Natural killer cell (primary cell): ENCODE results near the gene AUTS2. TPM values are rescaled to one million over a fixed set of nuclear protein-coding genes. Genes with fewer than 3 reads are reported as not detected.

Experiments
- ATAC-seq, 3 donors: fragments of 150-1000 bp in 2 of 3; fragments of 200-7000 bp in 1 of 3; cut with Tn5 transposase; 1 replicate in 1 of 3; 2 replicates in 2 of 3; pipeline ENCODE4 v1.10.0; 2021; ENCODE audit warnings: mild to moderate bottlenecking in 2 of 3, moderate library complexity in 2 of 3
- DNase-seq, 2 donors: peaks; one replicate each; pipeline versions ENCODE4 v3.0.0 to v3.0.0-alpha.2; 2013 to 2021; ENCODE audit warnings: mixed read lengths in 1 of 2
- H3K27ac ChIP-seq: one replicate; pipeline ENCODE4 v1.5.1; 2013; ENCODE audit warnings: mild to moderate bottlenecking, low read length
- H3K27me3 ChIP-seq: one replicate; pipeline ENCODE4 v1.6.1; 2013; ENCODE audit warnings: low read length; ENCODE audit not compliant: control insufficient read depth, insufficient read depth
- H3K36me3 ChIP-seq: one replicate; pipeline ENCODE4 v1.6.1; 2013; ENCODE audit warnings: low read length; ENCODE audit not compliant: control insufficient read depth, insufficient read depth
- H3K4me1 ChIP-seq: one replicate; pipeline ENCODE4 v1.6.1; 2013; ENCODE audit warnings: low read length; ENCODE audit not compliant: control insufficient read depth, insufficient read depth
- H3K4me3 ChIP-seq: one replicate; pipeline ENCODE4 v1.5.1; 2013; ENCODE audit warnings: low read length
- H3K9me3 ChIP-seq: one replicate; pipeline ENCODE4 v1.6.1; 2013; ENCODE audit warnings: low read length; ENCODE audit not compliant: control insufficient read depth, insufficient read depth
- H3K27ac Mint-ChIP-seq, 2 donors: one replicate each; pipeline ENCODE4 v1.8.0; 2022; ENCODE audit warnings: mild to moderate bottlenecking in 2 of 2, mixed read lengths in 2 of 2, moderate library complexity in 1 of 2
- H3K27me3 Mint-ChIP-seq, 2 donors: one replicate each; pipeline ENCODE4 v1.8.0; 2022; ENCODE audit warnings: low read depth in 2 of 2, mixed read lengths in 2 of 2
- H3K36me3 Mint-ChIP-seq: one replicate; pipeline ENCODE4 v1.8.0; 2022; ENCODE audit warnings: mixed read lengths
- H3K4me1 Mint-ChIP-seq, 2 donors: one replicate each; pipeline ENCODE4 v1.8.0; 2022; ENCODE audit warnings: mixed read lengths in 2 of 2
- H3K4me3 Mint-ChIP-seq: one replicate; pipeline ENCODE4 v1.8.0; 2022; ENCODE audit warnings: mild to moderate bottlenecking, moderate library complexity, mixed read lengths
- H3K9me3 Mint-ChIP-seq, 2 donors: one replicate each; pipeline ENCODE4 v1.8.0; 2022; ENCODE audit warnings: mixed read lengths in 2 of 2
- WGBS: methylation state at CpG from one replicate; pipeline ENCODE4 v1.1.7; 2013; ENCODE audit warnings: missing lambda C conversion rate; ENCODE audit not compliant: insufficient coverage; 5-methylcytosine and 5-hydroxymethylcytosine counted together
- intact Hi-C: fragments of 100-400 bp; cut with micrococcal nuclease; formaldehyde crosslinking; loops from one replicate; pipeline ENCODE4 v1.14.2; 2022
- total RNA-seq, 4 donors: library from RNA; stranded (reverse); fragments of 120-200 nt in 1 of 4; gene quantifications; one replicate each; pipeline versions ENCODE4 v1.2.3 to v1.2.4, GENCODE V29; 2013 to 2022
- TF ChIP-seq, protein P1 (sequence below): fragments of 200-600 bp; IDR thresholded peaks from one replicate; pipeline ENCODE4 v1.8.0; 2022; ENCODE audit warnings: antibody characterized with exemption

The AUTS2 gene
- total RNA-seq, 3 donors from 2014 or later (not counting 1 experiment from before 2014, with no cell fraction given), result 147 to 197 (median 155) TPM

DNA sequence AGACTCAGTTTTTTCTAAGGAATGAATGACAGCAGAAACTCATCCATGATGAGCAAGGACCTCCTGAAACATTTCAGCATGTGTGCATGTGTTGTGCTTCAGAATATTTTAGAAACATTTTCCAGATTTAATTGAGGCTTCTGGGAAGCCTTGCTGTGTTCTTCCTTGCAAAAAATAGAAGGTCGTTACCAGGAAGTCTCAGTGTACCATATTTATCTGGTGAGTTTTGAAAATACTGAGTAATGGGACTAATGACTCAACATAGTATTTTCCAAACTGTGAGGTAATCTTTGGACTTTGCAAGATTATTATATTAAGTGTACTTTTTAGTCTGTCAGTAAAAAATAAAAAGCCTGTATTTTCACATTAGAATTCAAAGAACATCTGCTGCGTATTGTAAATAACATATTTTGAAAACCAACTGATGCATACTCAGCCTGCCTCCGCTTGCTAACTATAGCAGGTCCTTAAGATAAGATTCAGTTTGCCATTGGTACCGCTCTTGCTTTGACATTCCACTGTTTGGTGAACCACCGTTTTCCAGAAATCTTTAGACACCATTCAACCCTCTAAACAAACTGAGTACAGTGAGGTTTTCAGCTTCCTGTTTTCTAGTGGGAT is 794.1 kb downstream of the AUTS2 start:
- Mint-ChIP-seq H3K9me3 (no peaks in the 10 kb centered on the region), H3K4me1 (no peaks in the 10 kb centered on the region), H3K27me3 (no peaks in the 10 kb centered on the region), H3K36me3 (no peaks in the 10 kb centered on the region), H3K27ac (no peak overlapping the region), H3K4me3 (no peak overlapping the region)
- DNase-seq, result no peak
- no peak for ATAC-seq
- no peaks in the 10 kb centered on the region for H3K4me1 ChIP-seq
- no peaks in the 10 kb centered on the region for H3K36me3 ChIP-seq
- H3K9me3 ChIP-seq, result no peaks in the 10 kb centered on the region
- intact Hi-C loops, result no loop called here
- TF ChIP-seq, protein P1, sequence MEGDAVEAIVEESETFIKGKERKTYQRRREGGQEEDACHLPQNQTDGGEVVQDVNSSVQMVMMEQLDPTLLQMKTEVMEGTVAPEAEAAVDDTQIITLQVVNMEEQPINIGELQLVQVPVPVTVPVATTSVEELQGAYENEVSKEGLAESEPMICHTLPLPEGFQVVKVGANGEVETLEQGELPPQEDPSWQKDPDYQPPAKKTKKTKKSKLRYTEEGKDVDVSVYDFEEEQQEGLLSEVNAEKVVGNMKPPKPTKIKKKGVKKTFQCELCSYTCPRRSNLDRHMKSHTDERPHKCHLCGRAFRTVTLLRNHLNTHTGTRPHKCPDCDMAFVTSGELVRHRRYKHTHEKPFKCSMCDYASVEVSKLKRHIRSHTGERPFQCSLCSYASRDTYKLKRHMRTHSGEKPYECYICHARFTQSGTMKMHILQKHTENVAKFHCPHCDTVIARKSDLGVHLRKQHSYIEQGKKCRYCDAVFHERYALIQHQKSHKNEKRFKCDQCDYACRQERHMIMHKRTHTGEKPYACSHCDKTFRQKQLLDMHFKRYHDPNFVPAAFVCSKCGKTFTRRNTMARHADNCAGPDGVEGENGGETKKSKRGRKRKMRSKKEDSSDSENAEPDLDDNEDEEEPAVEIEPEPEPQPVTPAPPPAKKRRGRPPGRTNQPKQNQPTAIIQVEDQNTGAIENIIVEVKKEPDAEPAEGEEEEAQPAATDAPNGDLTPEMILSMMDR, result no peak
- H3K4me3 ChIP-seq, result no peak overlapping the region
- WGBS, result 93% methylated on average over 4 of the region's 5 CpGs
- H3K27me3 ChIP-seq, result no peaks in the 10 kb centered on the region
- H3K27ac ChIP-seq, result no peak overlapping the region

DNA sequence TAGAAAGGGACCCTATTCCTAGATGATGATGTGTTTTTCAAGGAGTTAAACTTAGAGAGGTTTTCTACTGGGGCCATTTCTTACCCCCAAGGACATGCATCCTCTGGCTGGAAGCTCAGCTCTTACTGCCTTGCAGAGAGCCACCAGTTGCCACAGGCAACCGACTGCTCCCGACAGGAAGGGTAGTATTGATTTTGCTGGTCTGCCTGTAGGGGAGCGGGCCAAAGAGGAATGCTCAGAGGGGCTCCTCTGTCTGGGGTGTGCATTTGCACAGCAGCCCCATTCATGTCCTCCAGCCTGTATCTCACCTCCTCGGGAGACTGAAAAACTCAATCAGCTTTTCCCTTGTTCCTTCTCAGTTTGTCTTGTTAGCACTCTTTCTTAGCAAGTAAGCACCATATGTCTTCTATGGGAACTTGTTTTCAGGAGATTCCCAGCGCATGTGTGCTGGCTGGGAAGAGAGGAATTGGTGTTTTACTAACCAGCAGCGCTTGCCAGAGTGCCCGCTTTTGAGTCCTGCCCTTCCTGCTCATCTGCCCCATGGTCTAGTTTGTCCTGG is 794.7 kb downstream of the AUTS2 start:
- H3K9me3 ChIP-seq, result no peaks in the 10 kb centered on the region
- ATAC-seq, result no peak
- H3K27ac ChIP-seq, result no peak overlapping the region
- Mint-ChIP-seq H3K27me3 (no peaks in the 10 kb centered on the region), H3K4me3 (no peak overlapping the region), H3K27ac (no peak overlapping the region), H3K36me3 (no peaks in the 10 kb centered on the region), H3K4me1 (no peaks in the 10 kb centered on the region), H3K9me3 (no peaks in the 10 kb centered on the region)
- intact Hi-C loops, result no loop called here
- TF ChIP-seq, protein P1, result no peak
- no peak overlapping the region for H3K4me3 ChIP-seq
- no peaks in the 10 kb centered on the region for H3K27me3 ChIP-seq
- no peaks in the 10 kb centered on the region for H3K36me3 ChIP-seq
- 86% methylated on average over 7 of the region's 7 CpGs for WGBS
- no peaks in the 10 kb centered on the region for H3K4me1 ChIP-seq
- DNase-seq, result no peak

DNA sequence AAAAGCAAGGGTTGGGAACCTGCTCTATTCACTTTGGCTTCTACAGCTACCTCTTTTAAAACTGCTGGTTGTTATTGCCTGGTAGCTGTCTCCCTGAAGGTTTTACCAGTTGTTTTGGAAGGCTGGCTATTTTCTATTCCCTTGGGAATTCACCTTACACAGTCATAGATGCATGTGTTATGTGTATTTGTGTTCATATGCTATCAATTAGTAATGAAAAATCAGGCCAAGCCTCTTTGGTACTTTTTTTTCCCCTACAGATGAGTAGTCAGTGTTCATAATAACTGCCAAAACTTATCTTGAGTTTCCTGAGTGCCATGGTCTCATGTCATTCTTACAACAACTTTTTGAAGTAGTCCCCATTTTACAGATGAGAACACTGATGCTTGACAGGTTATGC is 795.7 kb downstream of the AUTS2 start:
- H3K27ac ChIP-seq, result no peak overlapping the region
- intact Hi-C loops, result no loop called here
- H3K4me3 ChIP-seq, result no peak overlapping the region
- H3K4me3 Mint-ChIP-seq, result no peak overlapping the region
- H3K27me3 ChIP-seq, result no peaks in the 10 kb centered on the region
- H3K36me3 Mint-ChIP-seq, result no peaks in the 10 kb centered on the region
- no peaks in the 10 kb centered on the region for H3K27me3 Mint-ChIP-seq
- no peak for ATAC-seq
- H3K4me1 ChIP-seq, result no peaks in the 10 kb centered on the region
- DNase-seq, result no peak
- H3K36me3 ChIP-seq, result no peaks in the 10 kb centered on the region
- TF ChIP-seq, protein P1, result no peak
- no peaks in the 10 kb centered on the region for H3K9me3 Mint-ChIP-seq
- H3K9me3 ChIP-seq, result no peaks in the 10 kb centered on the region
- H3K27ac Mint-ChIP-seq, result no peak overlapping the region
- no peaks in the 10 kb centered on the region for H3K4me1 Mint-ChIP-seq
